Fibroblast of the aortic adventitia (primary cell): ENCODE results near the gene C16orf92. TPM values are rescaled to one million over a fixed set of nuclear protein-coding genes. Genes with fewer than 3 reads are reported as not detected.
A peak's percentile ranks its signal among the peaks of the same experiment; 100 is the strongest.

Source experiments
- DNase-seq: peaks from one replicate; pipeline ENCODE4 v3.0.0-alpha.2; 2010; ENCODE audit warnings: low read depth
- H3K4me3 ChIP-seq: 2 replicates; pipeline ENCODE4 v1.5.1; 2011; ENCODE audit warnings: low read depth, mild to moderate bottlenecking, control low read depth, low read length, moderate library complexity
- CTCF ChIP-seq: IDR thresholded peaks from 2 replicates; pipeline ENCODE4 v1.5.1; 2011; ENCODE audit warnings: mild to moderate bottlenecking, low read length, control low read depth, inconsistent platforms; ENCODE audit not compliant: insufficient read depth
- total RNA-seq: library from RNA; depleted of rRNA; stranded (reverse); fragments of >200 nt; gene quantifications from 2 replicates; pipeline ENCODE4 v1.2.3, GENCODE V29; 2012; ENCODE audit warnings: low replicate concordance

Gene C16orf92
- total RNA-seq, 1 donor = not detected

GRCh38 chr16:30066761-30067583, 44.0 kb downstream of the C16orf92 start:
- TF ChIP-seq CTCF = no peak
- peak overlapping the region; percentile 95 for H3K4me3 ChIP-seq
- DNase-seq = no peak

- peak overlapping the region; percentile 95 for H3K4me3 ChIP-seq
- no peak for DNase-seq
- no peak for TF ChIP-seq CTCF
Observed at GRCh38 chr16:30067584-30067916, 44.6 kb downstream of the C16orf92 start.

- TF ChIP-seq CTCF = no peak
- no peak for DNase-seq
- peak overlapping the region; percentile 7 for H3K4me3 ChIP-seq
Observed at GRCh38 chr16:30068333-30068732, 45.3 kb downstream of the C16orf92 start.

GRCh38 chr16:30068750-30069610, 46.0 kb downstream of the C16orf92 start:
- TF ChIP-seq CTCF = peak; percentile 64
- DNase-seq = peak; percentile 31
- peak overlapping the region; percentile 38 for H3K4me3 ChIP-seq

- no peak for TF ChIP-seq CTCF
- DNase-seq = no peak
- H3K4me3 ChIP-seq = peak overlapping the region; percentile 38
Observed at GRCh38 chr16:30069611-30070462, 46.8 kb downstream of the C16orf92 start.

- no peak for DNase-seq
- no peak for TF ChIP-seq CTCF
- no peak overlapping the region for H3K4me3 ChIP-seq
Observed at GRCh38 chr16:30070490-30070889, 47.5 kb downstream of the C16orf92 start.

Other genes with a start within 250 kb of the C16orf92 start
- gene ZG16, start 244.9 kb upstream of the C16orf92 start, total RNA-seq = not detected in 2 replicates
- 7.2 and 52.4 TPM in 2 replicates for gene KIF22, start 232.4 kb upstream of the C16orf92 start, total RNA-seq
- gene MAZ, start 216.7 kb upstream of the C16orf92 start, total RNA-seq = 74.0 and 159 TPM in 2 replicates
- gene PRRT2, start 211.0 kb upstream of the C16orf92 start, total RNA-seq = 7.7 and 32.0 TPM in 2 replicates
- 23.4 and 61.2 TPM in 2 replicates for gene PAGR1, start 207.0 kb upstream of the C16orf92 start, total RNA-seq
- 202 and 275 TPM in 2 replicates for gene MVP, start 202.7 kb upstream of the C16orf92 start, total RNA-seq
- 66.2 and 79.2 TPM in 2 replicates for gene CDIPT, start 160.0 kb upstream of the C16orf92 start, total RNA-seq
- 1.4 and 12.3 TPM in 2 replicates for gene SEZ6L2, start 123.6 kb upstream of the C16orf92 start, total RNA-seq
- 0.98 and 1.5 TPM in 2 replicates for gene ASPHD1, start 122.7 kb upstream of the C16orf92 start, total RNA-seq
- 12.5 and 41.9 TPM in 2 replicates for gene KCTD13, start 97.0 kb upstream of the C16orf92 start, total RNA-seq
- 57.3 and 68.0 TPM in 2 replicates for gene TMEM219, start 61.1 kb upstream of the C16orf92 start, total RNA-seq
- gene TAOK2, start 49.3 kb upstream of the C16orf92 start, total RNA-seq = 44.6 and 57.2 TPM in 2 replicates
- gene HIRIP3, start 27.6 kb upstream of the C16orf92 start, total RNA-seq = 13.6 and 14.4 TPM in 2 replicates
- 6.5 and 36.5 TPM in 2 replicates for gene INO80E, start 27.0 kb upstream of the C16orf92 start, total RNA-seq
- gene DOC2A, start 12.2 kb upstream of the C16orf92 start, total RNA-seq = not detected in 2 replicates
- gene TLCD3B, start 8.1 kb downstream of the C16orf92 start, total RNA-seq = 0.18 TPM in 1 of 2 replicates, not detected in the other
- gene ALDOA, start 42.6 kb downstream of the C16orf92 start, total RNA-seq = 522 and 792 TPM in 2 replicates
- 70.8 and 154 TPM in 2 replicates for gene PPP4C, start 52.8 kb downstream of the C16orf92 start, total RNA-seq
- gene TBX6, start 68.7 kb downstream of the C16orf92 start, total RNA-seq = 0.09 and 0.16 TPM in 2 replicates
- gene YPEL3, start 73.0 kb downstream of the C16orf92 start, total RNA-seq = 15.8 and 19.8 TPM in 2 replicates
- gene GDPD3, start 90.3 kb downstream of the C16orf92 start, total RNA-seq = 1.5 TPM in 2 replicates
- gene MAPK3, start 100.0 kb downstream of the C16orf92 start, total RNA-seq = 23.4 and 90.5 TPM in 2 replicates
- 1.9 and 2.8 TPM in 2 replicates for gene CORO1A, start 160.4 kb downstream of the C16orf92 start, total RNA-seq
- 68.6 and 137 TPM in 2 replicates for gene BOLA2B, start 170.5 kb downstream of the C16orf92 start, total RNA-seq
- 12.0 and 52.4 TPM in 2 replicates for gene SLX1A, start 170.7 kb downstream of the C16orf92 start, total RNA-seq
- gene SULT1A3, start 176.1 kb downstream of the C16orf92 start, total RNA-seq = 6.0 and 7.0 TPM in 2 replicates
- 0.36 and 1.1 TPM in 2 replicates for gene NPIPB13, start 225.3 kb downstream of the C16orf92 start, total RNA-seq